Activated CD8-positive, alpha-beta T cell treated with anti-CD3 and anti-CD28 coated beads for 36 hours (primary cell): ENCODE data around the gene OPRM1. TPM values are rescaled to one million over a fixed set of nuclear protein-coding genes. Genes with fewer than 3 reads are reported as not detected.

Experiments
- ATAC-seq: fragments of 200-7000 bp; cut with Tn5 transposase; one replicate; pipeline ENCODE4 v1.10.0; 2021; ENCODE audit warnings: mild to moderate bottlenecking, moderate library complexity
- CTCF ChIA-PET: fragments of 350-600 bp; sonication (Branson Sonifier 250); formaldehyde crosslinking; loops from one replicate; lab custom pipeline; 2021; ENCODE audit warnings: antibody characterized with exemption; lab: Charles Lee
- POLR2A ChIA-PET: fragments of 350-600 bp; sonication (Branson Sonifier 250); formaldehyde crosslinking; loops from one replicate; lab custom pipeline; 2021; ENCODE audit warnings: antibody characterized with exemption; lab: Charles Lee
- DNase-seq: peaks from one replicate; pipeline ENCODE4 v3.0.0-alpha.2; 2020
- H3K27ac Mint-ChIP-seq: one replicate; pipeline ENCODE4 v1.8.0; 2021; ENCODE audit warnings: mild to moderate bottlenecking, mixed read lengths
- H3K27me3 Mint-ChIP-seq: one replicate; pipeline ENCODE4 v1.8.0; 2021; ENCODE audit warnings: mixed read lengths
- H3K36me3 Mint-ChIP-seq: one replicate; pipeline ENCODE4 v1.8.0; 2021; ENCODE audit warnings: low read depth, mixed read lengths
- H3K4me1 Mint-ChIP-seq: one replicate; pipeline ENCODE4 v1.8.0; 2021; ENCODE audit warnings: low read depth, mixed read lengths
- H3K4me3 Mint-ChIP-seq: one replicate; pipeline ENCODE4 v1.8.0; 2021; ENCODE audit warnings: mild to moderate bottlenecking, moderate library complexity, mixed read lengths
- H3K9me3 Mint-ChIP-seq: one replicate; pipeline ENCODE4 v1.8.0; 2021; ENCODE audit warnings: mixed read lengths
- CTCF ChIP-seq: fragments of 200-600 bp; IDR thresholded peaks from one replicate; pipeline ENCODE4 v1.8.0; 2022; ENCODE audit warnings: antibody characterized with exemption, mild to moderate bottlenecking
- intact Hi-C: fragments of 100-400 bp; cut with micrococcal nuclease; formaldehyde crosslinking; loops from one replicate; pipeline ENCODE4 v1.10.0; 2022
- total RNA-seq, 2 experiments: library from RNA; stranded (reverse); gene quantifications; one replicate each; pipeline ENCODE4 v1.2.3, GENCODE V29; 2021

OPRM1 gene
- total RNA-seq, 2 experiments from 2014 or later: not detected

GRCh38 chr6:154268486-154268885 is 229.4 kb downstream of the OPRM1 start:
- peaks cover 26% of the 10 kb centered on the region for H3K4me1 Mint-ChIP-seq
- H3K4me3 Mint-ChIP-seq: no peak overlapping the region
- no peak overlapping the region for H3K27ac Mint-ChIP-seq
- TF ChIP-seq CTCF: no peak
- intact Hi-C loops: no loop called here
- no peak for DNase-seq
- H3K36me3 Mint-ChIP-seq: no peaks in the 10 kb centered on the region
- ChIA-PET POLR2A (no interaction called here), CTCF (interaction anchor here (4.3 to 11.4 kb wide), 2 partner anchors 9 to 115 kb away, joined by 23 to 137 read pairs; no protein-coding TSS in a partner anchor)
- ATAC-seq: no peak
- no peaks in the 10 kb centered on the region for H3K27me3 Mint-ChIP-seq
- peaks cover 6% of the 10 kb centered on the region for H3K9me3 Mint-ChIP-seq

- H3K4me3 Mint-ChIP-seq: no peak overlapping the region
- DNase-seq (no peak), ATAC-seq (no peak)
- no peak for TF ChIP-seq CTCF
- POLR2A ChIA-PET: interaction anchor here (1.4 kb wide), 1 partner anchor 9 kb away, joined by 4 read pairs; no protein-coding TSS in a partner anchor
- CTCF ChIA-PET: interaction anchor here (1.2 to 11.4 kb wide), 5 partner anchors 10 to 121 kb away, joined by 3 to 137 read pairs (median 5); no protein-coding TSS in a partner anchor
- H3K36me3 Mint-ChIP-seq: no peaks in the 10 kb centered on the region
- no peaks in the 10 kb centered on the region for H3K9me3 Mint-ChIP-seq
- no peak overlapping the region for H3K27ac Mint-ChIP-seq
- H3K27me3 Mint-ChIP-seq: no peaks in the 10 kb centered on the region
- intact Hi-C loops: no loop called here
- peaks cover 40% of the 10 kb centered on the region for H3K4me1 Mint-ChIP-seq
These were observed 235.1 kb downstream of the OPRM1 start for GRCh38 chr6:154274168-154274567.

GRCh38 chr6:154276810-154277628 is 238.0 kb downstream of the OPRM1 start:
- CTCF ChIA-PET: interaction anchor here (0.7 to 11.4 kb wide), 44 partner anchors 10 to 219 kb away, joined by 3 to 137 read pairs (median 6); no protein-coding TSS in a partner anchor
- Mint-ChIP-seq H3K27ac (peak overlapping the region; percentile 79), H3K4me3 (peak overlapping the region; percentile 57), H3K9me3 (no peaks in the 10 kb centered on the region), H3K4me1 (peaks cover 39% of the 10 kb centered on the region), H3K27me3 (no peaks in the 10 kb centered on the region), H3K36me3 (no peaks in the 10 kb centered on the region)
- POLR2A ChIA-PET: interaction anchor here (0.8 to 1.7 kb wide), 6 partner anchors 10 to 117 kb away, joined by 3 to 10 read pairs (median 3); no protein-coding TSS in a partner anchor
- peak; percentile 12 for DNase-seq
- peak; percentile 66 for TF ChIP-seq CTCF
- peak; percentile 74 for ATAC-seq
- intact Hi-C loops: loop anchor here (1.0 to 2.0 kb wide), 2 partner anchors 28 to 121 kb away; no protein-coding TSS in a partner anchor

- H3K27ac Mint-ChIP-seq: peak overlapping the region; percentile 79
- DNase-seq: peak; percentile 56
- H3K4me1 Mint-ChIP-seq: peaks cover 39% of the 10 kb centered on the region
- ATAC-seq: peak; percentile 56
- ChIA-PET CTCF (interaction anchor here (0.8 to 11.4 kb wide), 41 partner anchors 10 to 219 kb away, joined by 3 to 137 read pairs (median 8); no protein-coding TSS in a partner anchor), POLR2A (interaction anchor here (1.1 to 1.7 kb wide), 4 partner anchors 28 to 113 kb away, joined by 3 to 10 read pairs (median 4); no protein-coding TSS in a partner anchor)
- intact Hi-C loops: loop anchor here (1.0 to 2.0 kb wide), 2 partner anchors 29 to 121 kb away; no protein-coding TSS in a partner anchor
- peak overlapping the region; percentile 57 for H3K4me3 Mint-ChIP-seq
- no peaks in the 10 kb centered on the region for H3K27me3 Mint-ChIP-seq
- TF ChIP-seq CTCF: peak; percentile 9
- no peaks in the 10 kb centered on the region for H3K36me3 Mint-ChIP-seq
- no peaks in the 10 kb centered on the region for H3K9me3 Mint-ChIP-seq
These were observed 238.6 kb downstream of the OPRM1 start for GRCh38 chr6:154277629-154278017.
